Osteoblast (primary cell): Measurements from ENCODE around the gene MAPK9. TPM values are rescaled to one million over a fixed set of nuclear protein-coding genes. Genes with fewer than 3 reads are reported as not detected.

Source experiments
- DNase-seq: peaks from one replicate; pipeline ENCODE4 v3.0.0; 2011; ENCODE audit warnings: low spot score, mixed read lengths; ENCODE audit not compliant: insufficient read length; ENCODE audit errors: missing footprints
- H2AFZ ChIP-seq: 2 replicates; pipeline ENCODE4 v1.6.0; 2011; ENCODE audit warnings: mild to moderate bottlenecking, low read length
- H3K27ac ChIP-seq: 2 replicates; pipeline ENCODE4 v1.5.1; 2011; ENCODE audit warnings: mild to moderate bottlenecking, low read depth, low read length, moderate library complexity
- H3K27me3 ChIP-seq: 2 replicates; pipeline ENCODE4 v1.6.0; 2012; ENCODE audit warnings: mild to moderate bottlenecking, control low read depth, inconsistent platforms, low read length, moderate library complexity; ENCODE audit not compliant: insufficient read depth
- H3K36me3 ChIP-seq: 2 replicates; pipeline ENCODE4 v1.5.1; 2011; ENCODE audit warnings: mild to moderate bottlenecking, low read length, control low read depth, moderate library complexity; ENCODE audit not compliant: insufficient read depth
- H3K4me1 ChIP-seq: 2 replicates; pipeline ENCODE4 v1.5.1; 2011; ENCODE audit warnings: mild to moderate bottlenecking, low read length, control low read depth, moderate library complexity; ENCODE audit not compliant: insufficient read depth
- H3K4me2 ChIP-seq: 2 replicates; pipeline ENCODE4 v1.6.0; 2011; ENCODE audit warnings: mild to moderate bottlenecking, low read length; ENCODE audit not compliant: insufficient read depth
- H3K4me3 ChIP-seq: fragments of 200-600 bp; sonication (generic); 3 replicates; pipeline ENCODE4 v1.5.1; 2012; ENCODE audit warnings: mild to moderate bottlenecking, low read length, inconsistent platforms; ENCODE audit not compliant: insufficient read depth
- H3K79me2 ChIP-seq: 2 replicates; pipeline ENCODE4 v1.6.0; 2012; ENCODE audit warnings: mild to moderate bottlenecking, low read length, control low read depth, inconsistent platforms; ENCODE audit not compliant: insufficient read depth
- H3K9me3 ChIP-seq: 2 replicates; pipeline ENCODE4 v1.5.1; 2011; ENCODE audit warnings: low read depth, low read length, control low read depth
- H4K20me1 ChIP-seq: 2 replicates; pipeline ENCODE4 v1.6.0; 2012; ENCODE audit warnings: mild to moderate bottlenecking, low read length, control low read depth; ENCODE audit not compliant: insufficient read depth
- total RNA-seq: library from RNA; depleted of rRNA; stranded (reverse); fragments of >200 nt; gene quantifications from 2 replicates; pipeline ENCODE4 v1.2.3, GENCODE V29; 2012
- TF ChIP-seq, protein P1 (sequence below): IDR thresholded peaks from 2 replicates; pipeline ENCODE4 v1.5.1; 2011; ENCODE audit warnings: mild to moderate bottlenecking, low read depth, low read length, moderate library complexity; ENCODE audit errors: extremely low read depth

The MAPK9 gene
- total RNA-seq, 1 donor, result 31.8 TPM

DNA sequence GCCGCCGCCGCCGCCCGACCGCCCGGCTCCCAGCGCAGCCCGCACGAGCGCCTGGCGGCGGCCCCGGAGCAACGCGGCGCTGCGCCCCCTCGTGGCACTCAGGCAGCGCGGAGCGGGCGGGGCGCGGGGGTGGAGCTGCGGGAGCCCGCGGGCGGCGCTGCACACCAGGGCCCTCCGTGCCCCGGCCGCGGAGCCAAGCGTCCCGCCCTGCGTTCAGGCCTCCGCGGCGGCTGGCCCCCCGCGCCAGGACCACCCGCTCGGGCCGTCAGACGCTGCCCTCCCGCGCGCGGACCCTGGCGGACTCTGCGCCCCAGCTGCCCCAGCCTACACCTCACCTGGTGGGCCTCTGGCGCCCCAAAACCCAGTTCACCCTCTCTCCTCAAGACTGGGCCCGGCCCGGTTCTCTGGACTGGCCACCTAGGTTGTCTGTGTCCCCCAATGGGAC, 82.7 kb downstream of the MAPK9 start, which contains the start of gene RASGEF1C:
TSS of gene RASGEF1C (minus strand) at position 75 of the 445 bp plus-strand sequence. CDS start 71,159 bp downstream, outside the sequence.
- Histone ChIP-seq H3K4me2 (peak within 1 kb of the TSS; percentile 48), H4K20me1 (no peaks in the 10 kb centered on the region), H3K27ac (no peak within 1 kb of the TSS), H3K9me3 (no peaks in the 10 kb centered on the region), H3K4me3 (peak within 1 kb of the TSS; percentile 46), H3K4me1 (no peaks in the 10 kb centered on the region), H2AFZ (no peak within 1 kb of the TSS), H3K27me3 (peaks cover 18% of the 10 kb centered on the region), H3K79me2 (no peaks in the 10 kb centered on the region), H3K36me3 (no peaks in the 10 kb centered on the region)
- TF ChIP-seq, protein P1, sequence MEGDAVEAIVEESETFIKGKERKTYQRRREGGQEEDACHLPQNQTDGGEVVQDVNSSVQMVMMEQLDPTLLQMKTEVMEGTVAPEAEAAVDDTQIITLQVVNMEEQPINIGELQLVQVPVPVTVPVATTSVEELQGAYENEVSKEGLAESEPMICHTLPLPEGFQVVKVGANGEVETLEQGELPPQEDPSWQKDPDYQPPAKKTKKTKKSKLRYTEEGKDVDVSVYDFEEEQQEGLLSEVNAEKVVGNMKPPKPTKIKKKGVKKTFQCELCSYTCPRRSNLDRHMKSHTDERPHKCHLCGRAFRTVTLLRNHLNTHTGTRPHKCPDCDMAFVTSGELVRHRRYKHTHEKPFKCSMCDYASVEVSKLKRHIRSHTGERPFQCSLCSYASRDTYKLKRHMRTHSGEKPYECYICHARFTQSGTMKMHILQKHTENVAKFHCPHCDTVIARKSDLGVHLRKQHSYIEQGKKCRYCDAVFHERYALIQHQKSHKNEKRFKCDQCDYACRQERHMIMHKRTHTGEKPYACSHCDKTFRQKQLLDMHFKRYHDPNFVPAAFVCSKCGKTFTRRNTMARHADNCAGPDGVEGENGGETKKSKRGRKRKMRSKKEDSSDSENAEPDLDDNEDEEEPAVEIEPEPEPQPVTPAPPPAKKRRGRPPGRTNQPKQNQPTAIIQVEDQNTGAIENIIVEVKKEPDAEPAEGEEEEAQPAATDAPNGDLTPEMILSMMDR, result no peak
- DNase-seq, result peak; percentile 99

DNA sequence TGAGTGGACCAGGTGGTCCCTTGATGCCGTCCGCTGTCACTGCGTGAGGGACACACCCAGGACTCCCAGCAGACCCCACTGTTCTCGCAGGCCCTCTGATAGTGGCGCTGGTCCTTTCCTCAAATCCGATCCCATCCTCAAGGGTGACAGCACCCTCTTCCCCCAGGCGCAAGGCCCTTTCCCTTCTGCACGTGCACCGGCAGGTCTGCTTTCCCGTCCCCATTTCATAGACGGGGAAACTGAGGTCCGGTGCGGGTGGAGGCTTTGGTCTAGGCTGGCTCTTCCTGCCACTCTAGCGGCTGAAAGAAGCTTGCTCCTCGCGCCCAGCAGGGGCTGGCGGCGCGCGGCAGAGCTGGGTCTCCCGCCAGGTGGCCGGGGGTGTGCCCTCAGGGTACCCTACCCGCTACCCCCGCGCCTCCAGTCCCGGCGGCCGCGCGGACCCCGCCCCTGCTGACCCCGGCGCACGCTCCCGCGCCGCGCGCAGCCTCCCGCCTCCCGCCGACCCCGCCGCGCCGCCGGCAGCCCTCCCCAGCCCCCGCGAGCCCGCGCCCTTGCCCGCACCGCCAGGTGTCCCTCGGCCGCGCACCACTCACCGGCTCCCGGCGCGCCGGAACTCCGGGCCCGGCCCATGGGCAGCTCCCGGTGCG, 83.3 kb downstream of the MAPK9 start:
- peaks cover 18% of the 10 kb centered on the region for H3K27me3 ChIP-seq
- H4K20me1 ChIP-seq, result no peaks in the 10 kb centered on the region
- H3K27ac ChIP-seq, result no peak overlapping the region
- H3K79me2 ChIP-seq, result no peaks in the 10 kb centered on the region
- no peaks in the 10 kb centered on the region for H3K4me1 ChIP-seq
- TF ChIP-seq, protein P1, result no peak
- no peak overlapping the region for H2AFZ ChIP-seq
- no peak for DNase-seq
- peak overlapping the region; percentile 48 for H3K4me2 ChIP-seq
- peak overlapping the region; percentile 46 for H3K4me3 ChIP-seq
- H3K36me3 ChIP-seq, result no peaks in the 10 kb centered on the region
- no peaks in the 10 kb centered on the region for H3K9me3 ChIP-seq

DNA sequence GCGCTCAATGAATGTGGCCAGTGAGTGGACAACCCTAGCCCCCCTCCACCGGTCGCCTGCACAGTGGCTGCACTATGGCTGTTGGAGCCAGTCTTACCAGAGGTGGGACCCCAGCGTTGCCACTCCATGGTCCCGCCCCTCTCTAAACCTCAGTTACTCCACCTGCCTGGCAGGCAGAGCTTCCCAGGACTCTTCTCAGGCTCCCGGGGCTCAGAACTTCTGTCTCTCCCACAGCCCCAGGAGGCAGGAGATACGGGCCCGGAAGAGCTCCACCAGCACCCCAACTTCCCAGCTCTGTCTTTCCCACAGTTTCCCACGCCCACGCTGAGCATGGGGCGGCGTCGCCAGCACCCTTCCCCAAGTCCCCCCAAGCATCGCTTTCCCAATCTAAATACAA, 83.8 kb downstream of the MAPK9 start:
- no peaks in the 10 kb centered on the region for H3K4me1 ChIP-seq
- TF ChIP-seq, protein P1, result no peak
- H3K27me3 ChIP-seq, result peaks cover 18% of the 10 kb centered on the region
- no peaks in the 10 kb centered on the region for H4K20me1 ChIP-seq
- H3K36me3 ChIP-seq, result no peaks in the 10 kb centered on the region
- H3K27ac ChIP-seq, result no peak overlapping the region
- H3K4me2 ChIP-seq, result peak overlapping the region; percentile 48
- no peak overlapping the region for H2AFZ ChIP-seq
- DNase-seq, result no peak
- H3K79me2 ChIP-seq, result no peaks in the 10 kb centered on the region
- no peaks in the 10 kb centered on the region for H3K9me3 ChIP-seq
- no peak overlapping the region for H3K4me3 ChIP-seq

DNA sequence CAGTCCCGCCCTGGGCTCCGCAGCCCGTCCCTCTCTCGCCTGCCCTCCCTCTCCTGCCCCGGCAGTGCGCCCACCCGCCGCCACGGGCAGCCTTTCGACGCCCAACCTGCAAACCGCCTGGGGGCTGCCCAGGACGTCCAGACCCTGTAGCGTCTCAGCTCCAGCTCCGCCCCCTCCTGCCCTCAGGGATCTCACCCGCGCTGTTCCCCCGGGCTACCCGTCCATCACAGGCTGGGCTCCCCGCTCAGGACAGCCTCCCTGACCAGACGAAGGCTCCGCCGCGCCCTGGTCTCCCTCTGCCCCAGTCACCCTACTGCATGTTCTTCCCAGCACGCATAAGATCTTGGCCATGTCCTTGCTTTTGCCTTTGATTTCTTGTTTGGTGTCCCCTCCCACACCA, 84.3 kb downstream of the MAPK9 start:
- TF ChIP-seq, protein P1, result no peak
- no peaks in the 10 kb centered on the region for H3K9me3 ChIP-seq
- no peak overlapping the region for H2AFZ ChIP-seq

More for the DNA sequence above, 84.3 kb downstream of the MAPK9 start:
- H3K4me2 ChIP-seq, result no peak overlapping the region
- DNase-seq, result peak; percentile 85
- H3K27me3 ChIP-seq, result peaks cover 18% of the 10 kb centered on the region
- H3K79me2 ChIP-seq, result no peaks in the 10 kb centered on the region
- H3K4me3 ChIP-seq, result no peak overlapping the region
- no peaks in the 10 kb centered on the region for H3K36me3 ChIP-seq
- no peaks in the 10 kb centered on the region for H3K4me1 ChIP-seq
- H4K20me1 ChIP-seq, result no peaks in the 10 kb centered on the region
- no peak overlapping the region for H3K27ac ChIP-seq
